Testis (tissue), 3 donors: ENCODE results near the gene GPR146. TPM values are rescaled to one million over a fixed set of nuclear protein-coding genes. Genes with fewer than 3 reads are reported as not detected.

Experiments used
- DNase-seq: peaks from one replicate; pipeline ENCODE4 v3.0.0-alpha.2; 2019
- H3K27ac ChIP-seq, 2 donors: fragments of 200-600 bp; sonication (generic); one replicate each; pipeline ENCODE4 v1.5.1; 2019
- H3K27me3 ChIP-seq: fragments of 200-600 bp; sonication (generic); one replicate; pipeline ENCODE4 v1.5.1; 2019
- H3K36me3 ChIP-seq: fragments of 200-600 bp; sonication (generic); one replicate; pipeline ENCODE4 v1.5.1; 2017; ENCODE audit warnings: low read depth; ENCODE audit errors: missing control alignments
- H3K4me1 ChIP-seq: fragments of 200-600 bp; sonication (generic); one replicate; pipeline ENCODE4 v1.5.1; 2019
- H3K4me3 ChIP-seq, 2 donors: fragments of 200-600 bp; sonication (generic); one replicate each; pipeline ENCODE4 v1.5.1; 2017 to 2019
- H3K9me3 ChIP-seq: fragments of 200-600 bp; sonication (generic); one replicate; pipeline ENCODE4 v1.5.1; 2017
- CTCF ChIP-seq, 3 experiments: fragments of 450-650 bp in 2 of 3; fragments of 200-600 bp in 1 of 3; sonication (generic) in 1 of 3; IDR thresholded peaks; one replicate each; pipeline ENCODE4 v1.5.1; 2016 to 2019; ENCODE audit warnings: antibody characterized with exemption in 3 of 3, mild to moderate bottlenecking in 2 of 3, moderate library complexity in 1 of 3
- POLR2A ChIP-seq: fragments of 450-650 bp; IDR thresholded peaks from one replicate; pipeline ENCODE4 v1.6.1; 2017; ENCODE audit warnings: antibody characterized with exemption, mild to moderate bottlenecking, moderate library complexity
- WGBS, 2 donors: methylation state at CpG; one replicate each; pipeline ENCODE4 v1.1.5; 2018; 5-methylcytosine and 5-hydroxymethylcytosine counted together
- intact Hi-C: fragments of 100-400 bp; cut with DNase I; formaldehyde crosslinking; loops from one replicate; pipeline ENCODE4 v1.15.1; 2023; ENCODE audit warnings: low total_unique reads
- polyA plus RNA-seq: library from polyadenylated mRNA; stranded (reverse); fragments of 350-450 nt; fragmentation: Illumina TruSeq; extraction: RNeasy Lipid Tissue Mini Kit (QIAGEN cat#74804); gene quantifications from one replicate; pipeline ENCODE4 v1.2.3, GENCODE V29; 2014; ENCODE audit warnings: low read depth, low replicate concordance; ENCODE audit not compliant: insufficient read depth
- total RNA-seq, 2 donors: library from RNA; depleted of rRNA; stranded (reverse); fragments of >200 nt; gene quantifications; one replicate each; pipeline ENCODE4 v1.2.3, GENCODE V29; 2016

The GPR146 gene
- total and polyA plus RNA-seq, 3 donors from 2014 or later: 5.3 to 14.4 (median 14.2) TPM

GRCh38 chr7:1101563-1102431 lies 57.5 kb downstream of the GPR146 start:
- Histone ChIP-seq H3K4me1 (no peaks in the 10 kb centered on the region), H3K4me3 (no peak overlapping the region), H3K36me3 (no peaks in the 10 kb centered on the region), H3K9me3 (no peaks in the 10 kb centered on the region), H3K27ac (no peak overlapping the region), H3K27me3 (no peaks in the 10 kb centered on the region)
- intact Hi-C loops: no loop called here
- no peak for DNase-seq
- TF ChIP-seq POLR2A: no peak
- no peak for TF ChIP-seq CTCF (IDR thresholded peaks at IDR 0.05)
- 88 to 95% methylated on average over 44 to 47 of the region's 47 CpGs for WGBS, 2 donors

GRCh38 chr7:1103009-1103788 lies 58.9 kb downstream of the GPR146 start:
- Histone ChIP-seq H3K9me3 (no peaks in the 10 kb centered on the region), H3K27ac (no peak overlapping the region), H3K27me3 (no peaks in the 10 kb centered on the region), H3K4me3 (no peak overlapping the region), H3K36me3 (no peaks in the 10 kb centered on the region), H3K4me1 (no peaks in the 10 kb centered on the region)
- TF ChIP-seq POLR2A (no peak), CTCF (IDR thresholded peaks at IDR 0.05) (no peak)
- 76 to 91% methylated on average over 25 to 34 of the region's 34 CpGs for WGBS, 2 donors
- DNase-seq: no peak
- intact Hi-C loops: no loop called here

- intact Hi-C loops: no loop called here
Observed at GRCh38 chr7:1103789-1104515, 59.6 kb downstream of the GPR146 start.

More at GRCh38 chr7:1103789-1104515, 59.6 kb downstream of the GPR146 start:
- H3K4me1 ChIP-seq: no peaks in the 10 kb centered on the region
- H3K9me3 ChIP-seq: no peaks in the 10 kb centered on the region
- no peak overlapping the region for H3K4me3 ChIP-seq
- DNase-seq: no peak
- no peaks in the 10 kb centered on the region for H3K36me3 ChIP-seq
- no peak for TF ChIP-seq POLR2A
- TF ChIP-seq CTCF (IDR thresholded peaks at IDR 0.05): no peak
- 90% methylated on average over 12 to 21 of the region's 21 CpGs for WGBS, 2 donors
- H3K27me3 ChIP-seq: no peaks in the 10 kb centered on the region
- no peak overlapping the region for H3K27ac ChIP-seq
